Lower leg skin (tissue), 4 donors: ENCODE results near the gene CXCR5. TPM values are rescaled to one million over a fixed set of nuclear protein-coding genes. Genes with fewer than 3 reads are reported as not detected.

Experiments
- DNase-seq, 2 donors: peaks; one replicate each; pipeline ENCODE4 v3.0.0-alpha.2; 2019; ENCODE audit warnings: low spot score in 2 of 2
- H3K4me3 ChIP-seq: fragments of 200-600 bp; sonication (generic); 2 replicates; pipeline ENCODE4 v1.5.1; 2017; ENCODE audit warnings: mild to moderate bottlenecking, low read depth; ENCODE audit not compliant: poor library complexity, severe bottlenecking
- POLR2A ChIP-seq, 2 donors: fragments of 450-650 bp; IDR thresholded peaks; one replicate each; pipeline ENCODE4 v1.6.1; 2016 to 2017; ENCODE audit warnings: antibody characterized with exemption in 2 of 2, mild to moderate bottlenecking in 1 of 2, moderate library complexity in 1 of 2
- WGBS, 2 donors: methylation state at CpG; one replicate each; pipeline ENCODE4 v1.1.5; 2018; 5-methylcytosine and 5-hydroxymethylcytosine counted together
- intact Hi-C: fragments of 100-400 bp; cut with DNase I; formaldehyde crosslinking; loops from one replicate; pipeline ENCODE4 v1.15.0; 2023; ENCODE audit warnings: low total_unique reads
- total RNA-seq, 4 donors: library from RNA; depleted of rRNA; stranded (reverse); fragments of >200 nt; gene quantifications; one replicate each; pipeline ENCODE4 v1.1.0, GENCODE V29; 2016
- TF ChIP-seq, protein P1 (sequence below), 3 donors: fragments of 450-650 bp; IDR thresholded peaks; one replicate each; pipeline ENCODE4 v1.5.1; 2016; ENCODE audit warnings: antibody characterized with exemption in 3 of 3, mild to moderate bottlenecking in 3 of 3, moderate library complexity in 2 of 3

Gene CXCR5
- total RNA-seq, 4 donors from 2014 or later: not detected

DNA sequence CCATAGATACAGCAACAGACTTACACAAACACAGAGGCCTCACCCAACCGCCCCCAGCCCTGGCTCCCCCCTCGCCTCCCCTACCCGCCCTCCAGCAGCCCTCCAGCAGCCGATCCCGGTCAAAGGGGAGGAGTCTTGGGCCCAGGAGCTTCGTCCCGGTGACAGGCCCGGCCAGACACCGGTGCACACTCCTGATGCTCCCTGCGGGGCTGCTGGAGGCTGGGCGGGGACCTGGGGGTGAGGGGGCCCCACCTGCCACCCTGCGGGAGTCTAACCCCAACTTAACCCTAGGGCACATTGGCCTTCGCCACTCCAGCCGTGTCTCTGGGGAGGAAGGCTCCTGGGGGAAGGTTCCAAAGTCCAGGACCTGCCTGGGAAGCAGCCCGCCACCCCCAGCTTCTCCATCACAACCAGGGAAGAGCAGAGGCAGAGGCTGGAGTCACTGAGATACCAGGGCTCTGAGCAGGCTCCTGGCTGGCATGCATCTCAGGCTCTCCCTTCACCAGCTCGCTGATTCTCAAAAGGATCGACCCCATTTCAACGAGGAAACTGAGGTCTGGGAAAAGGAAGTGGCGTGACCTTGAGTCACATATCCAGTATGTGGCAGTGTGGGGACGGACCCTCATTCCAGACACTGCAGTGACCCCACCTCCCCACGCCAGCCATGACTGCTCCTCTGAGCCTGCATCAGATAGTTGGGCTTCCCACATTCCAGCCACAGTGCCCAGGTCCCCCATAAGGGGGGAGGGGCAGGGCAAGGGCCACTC is 27.6 kb downstream of the CXCR5 start:
- intact Hi-C loops: no loop called here
- no peak for DNase-seq
- whole genome bisulfite sequencing, 2 donors: 13 to 24% methylated on average over 16 of the region's 21 CpGs
- H3K4me3 ChIP-seq: no peak overlapping the region
- TF ChIP-seq, protein P1, sequence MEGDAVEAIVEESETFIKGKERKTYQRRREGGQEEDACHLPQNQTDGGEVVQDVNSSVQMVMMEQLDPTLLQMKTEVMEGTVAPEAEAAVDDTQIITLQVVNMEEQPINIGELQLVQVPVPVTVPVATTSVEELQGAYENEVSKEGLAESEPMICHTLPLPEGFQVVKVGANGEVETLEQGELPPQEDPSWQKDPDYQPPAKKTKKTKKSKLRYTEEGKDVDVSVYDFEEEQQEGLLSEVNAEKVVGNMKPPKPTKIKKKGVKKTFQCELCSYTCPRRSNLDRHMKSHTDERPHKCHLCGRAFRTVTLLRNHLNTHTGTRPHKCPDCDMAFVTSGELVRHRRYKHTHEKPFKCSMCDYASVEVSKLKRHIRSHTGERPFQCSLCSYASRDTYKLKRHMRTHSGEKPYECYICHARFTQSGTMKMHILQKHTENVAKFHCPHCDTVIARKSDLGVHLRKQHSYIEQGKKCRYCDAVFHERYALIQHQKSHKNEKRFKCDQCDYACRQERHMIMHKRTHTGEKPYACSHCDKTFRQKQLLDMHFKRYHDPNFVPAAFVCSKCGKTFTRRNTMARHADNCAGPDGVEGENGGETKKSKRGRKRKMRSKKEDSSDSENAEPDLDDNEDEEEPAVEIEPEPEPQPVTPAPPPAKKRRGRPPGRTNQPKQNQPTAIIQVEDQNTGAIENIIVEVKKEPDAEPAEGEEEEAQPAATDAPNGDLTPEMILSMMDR (IDR thresholded peaks at IDR 0.05): no peak
- TF ChIP-seq POLR2A (IDR thresholded peaks at IDR 0.05): no peak

DNA sequence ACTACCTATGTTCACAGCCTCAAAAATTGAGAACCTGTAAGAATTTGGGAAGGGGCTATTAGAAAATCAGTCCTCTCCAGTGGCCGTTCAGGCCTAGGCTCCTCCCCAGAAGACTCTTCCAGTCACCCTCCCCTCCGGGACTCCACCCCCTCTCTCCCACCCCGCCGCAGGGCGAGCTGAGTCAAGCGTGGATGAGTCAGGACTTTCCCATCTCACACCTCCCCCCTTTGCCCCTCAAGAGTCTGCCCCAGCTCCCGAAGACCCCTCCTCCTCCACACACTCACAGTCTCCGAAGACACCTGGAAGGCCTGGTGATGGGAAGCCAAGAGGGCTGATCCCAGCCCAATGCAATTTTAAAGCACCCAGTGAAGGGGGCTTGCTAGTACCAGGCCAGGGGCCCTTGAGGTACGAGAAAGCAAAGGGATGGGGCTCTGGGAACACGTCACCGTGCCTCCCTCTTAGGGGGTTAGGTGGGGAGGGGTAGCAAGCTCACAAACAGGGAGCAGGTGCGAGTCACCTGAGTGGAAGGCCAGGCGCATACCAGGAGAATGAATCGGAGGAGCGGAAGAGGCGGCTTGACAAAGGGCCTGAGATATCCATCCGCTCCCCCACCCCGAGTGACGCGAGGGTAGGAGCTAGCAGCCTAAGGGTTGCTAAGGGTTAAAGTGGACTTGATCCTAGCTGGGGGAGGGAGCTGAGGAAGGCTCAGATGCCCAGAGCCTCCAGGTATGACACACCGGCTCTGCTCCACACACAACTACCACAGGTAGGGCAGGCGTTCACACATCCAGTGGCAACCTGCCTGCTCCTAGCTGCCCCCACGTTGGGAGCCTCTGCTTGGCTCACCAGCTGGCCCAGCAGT is 28.4 kb downstream of the CXCR5 start:
- intact Hi-C loops: no loop called here
- no peak for TF ChIP-seq POLR2A (IDR thresholded peaks at IDR 0.05)
- TF ChIP-seq, protein P1 (IDR thresholded peaks at IDR 0.05): no peak
- no peak overlapping the region for H3K4me3 ChIP-seq
- WGBS, 2 donors: 12 to 14% methylated on average over 22 to 23 of the region's 23 CpGs
- DNase-seq: peak; percentile 87 to 98

DNA sequence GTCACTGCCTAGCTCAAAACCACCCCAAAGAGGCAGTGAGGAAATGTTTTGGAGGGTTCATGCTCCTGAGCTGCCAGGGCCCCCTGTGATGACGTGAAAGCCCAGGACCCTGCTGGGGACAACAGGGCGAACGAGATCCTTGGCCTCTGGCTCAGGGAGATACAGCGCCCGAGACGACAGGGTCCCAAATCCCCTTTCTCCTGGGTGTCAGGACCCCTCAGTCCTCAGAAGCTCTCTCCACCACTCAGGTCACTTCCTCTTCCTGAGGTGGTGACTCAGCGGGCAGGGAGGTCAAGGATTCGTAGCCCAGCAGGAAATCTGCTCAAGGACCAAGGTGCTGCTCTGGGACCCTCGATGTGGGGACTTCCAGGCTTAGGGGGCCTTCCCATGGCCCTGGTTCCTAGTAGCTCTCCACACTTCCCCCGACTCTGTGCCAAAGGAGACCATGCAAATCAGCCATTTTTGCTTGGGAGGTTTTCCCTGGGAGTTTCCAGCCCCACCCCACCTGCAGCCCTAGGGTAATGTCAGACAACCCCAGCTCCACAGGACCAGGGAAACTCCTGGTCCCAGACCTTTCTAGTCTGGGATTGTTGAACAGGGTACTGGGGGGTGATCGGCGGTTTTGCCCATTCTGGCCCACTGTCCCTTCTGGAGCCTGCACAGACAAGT is 29.2 kb downstream of the CXCR5 start:
- DNase-seq: no peak
- 21 to 28% methylated on average over 10 to 12 of the region's 12 CpGs for WGBS, 2 donors
- no peak for TF ChIP-seq POLR2A (IDR thresholded peaks at IDR 0.05)
- TF ChIP-seq, protein P1 (IDR thresholded peaks at IDR 0.05): no peak
- no peak overlapping the region for H3K4me3 ChIP-seq
- intact Hi-C loops: no loop called here

DNA sequence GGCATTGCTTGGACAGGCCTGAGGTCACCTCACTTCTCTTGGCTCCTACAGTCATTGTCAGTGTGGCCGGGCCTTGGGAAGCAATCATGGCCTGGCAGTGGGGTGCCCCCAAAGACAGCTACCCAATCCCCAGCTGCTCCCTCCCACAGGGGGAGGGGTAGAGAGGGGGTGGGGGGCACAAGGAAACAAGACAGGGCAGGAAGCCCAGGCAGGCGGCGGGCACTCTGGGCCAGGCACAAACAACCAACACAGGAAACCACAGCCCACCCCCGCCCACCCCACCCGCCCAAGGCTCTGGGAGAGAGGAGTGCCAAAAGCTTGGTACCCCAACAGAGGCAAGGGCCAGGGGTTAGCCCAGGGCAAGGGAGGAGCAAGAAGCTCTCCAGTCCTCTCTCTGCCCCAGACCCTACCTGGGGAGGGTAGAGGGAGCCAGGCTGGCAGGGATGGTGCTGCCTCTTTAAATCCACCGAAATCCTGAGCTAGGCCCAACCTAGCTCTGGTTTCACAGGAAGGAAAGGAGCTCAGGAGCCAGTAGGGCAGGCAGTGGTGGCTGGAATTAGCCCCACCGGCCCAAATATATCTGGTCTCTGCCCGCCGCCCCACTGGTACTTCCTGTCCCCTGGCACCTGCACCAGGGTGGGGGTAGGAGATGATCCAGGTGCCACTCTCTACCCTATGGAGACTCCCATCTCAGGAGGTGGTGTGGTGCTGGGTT is 29.9 kb downstream of the CXCR5 start:
- no peak for TF ChIP-seq POLR2A (IDR thresholded peaks at IDR 0.05)
- TF ChIP-seq, protein P1 (IDR thresholded peaks at IDR 0.05): no peak
- no peak for DNase-seq
- intact Hi-C loops: no loop called here
- no peak overlapping the region for H3K4me3 ChIP-seq
- 3 to 14% methylated on average over 9 of the region's 9 CpGs for WGBS, 2 donors

DNA sequence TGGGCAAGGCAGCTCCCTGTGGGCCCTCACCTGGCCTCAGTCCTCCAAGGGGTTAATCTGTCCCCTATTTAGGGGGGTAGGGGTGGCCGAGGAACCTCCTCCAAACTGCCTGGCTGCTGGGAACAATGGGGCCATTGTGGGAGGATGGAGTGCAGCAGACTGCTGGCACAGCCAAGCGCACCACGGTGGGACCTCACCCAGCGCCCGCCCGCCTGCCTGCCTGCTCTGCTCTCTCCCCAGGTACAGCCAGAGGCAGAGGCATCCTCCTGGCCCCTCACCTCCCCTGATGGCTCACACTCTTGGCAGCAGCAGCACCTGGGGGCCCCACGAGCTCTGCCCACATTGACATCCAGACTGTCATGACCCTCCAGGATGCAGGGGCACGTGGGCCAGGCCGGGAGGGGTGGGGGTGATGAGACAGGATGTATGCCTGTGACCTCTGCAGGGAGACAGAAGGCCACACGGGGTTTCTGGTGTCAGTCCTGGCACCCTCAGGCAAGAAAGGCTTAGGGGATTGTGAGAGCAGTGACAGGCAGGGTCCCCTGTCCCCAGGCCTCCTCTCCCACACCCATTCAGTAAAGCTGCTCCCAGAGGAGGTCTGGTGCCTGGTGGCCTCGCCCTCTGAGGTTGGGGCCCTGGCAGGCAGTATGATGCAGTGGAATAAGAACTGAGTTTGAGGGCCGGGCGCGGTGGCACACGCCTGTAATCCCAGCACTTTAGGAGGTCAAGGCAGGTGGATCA is 30.7 kb downstream of the CXCR5 start:
- 16 to 19% methylated on average over 12 to 13 of the region's 15 CpGs for WGBS, 2 donors

More for the DNA sequence above, 30.7 kb downstream of the CXCR5 start:
- TF ChIP-seq, protein P1 (IDR thresholded peaks at IDR 0.05): no peak
- no peak for TF ChIP-seq POLR2A (IDR thresholded peaks at IDR 0.05)
- H3K4me3 ChIP-seq: no peak overlapping the region
- intact Hi-C loops: no loop called here
- no peak for DNase-seq
